Measurements from ENCODE around the gene EDDM3A. TPM values are rescaled to one million over a fixed set of nuclear protein-coding genes. Genes with fewer than 3 reads are reported as not detected.
"Not testable (repeated sequence)": the region's sequence is repeated elsewhere in the genome, so short reads cannot be mapped to it uniquely, and the experiment has no call there.

EDDM3A gene
- total RNA-seq, 1 donor from 2014 or later: not detected

- DNase-seq (ENCODE audit: low spot score): no peak
Measured at GRCh38 chr14:20732979-20733635, 12.6 kb upstream of the EDDM3A start.

GRCh38 chr14:20733684-20734429 is 11.8 kb upstream of the EDDM3A start:
- DNase-seq (ENCODE audit: low spot score): no peak

- DNase-seq (ENCODE audit: low spot score): no peak
Measured at GRCh38 chr14:20734430-20734806, 11.3 kb upstream of the EDDM3A start.

- not testable (repeated sequence) for DNase-seq (ENCODE audit: low spot score)
Measured at GRCh38 chr14:20738292-20738691, 7.4 kb upstream of the EDDM3A start.

GRCh38 chr14:20742132-20742531 is 3.6 kb upstream of the EDDM3A start:
- DNase-seq (ENCODE audit: low spot score): no peak

GRCh38 chr14:20743556-20743955 is 2.1 kb upstream of the EDDM3A start:
- no peak for DNase-seq (ENCODE audit: low spot score)

- DNase-seq (ENCODE audit: low spot score): no peak
Measured at GRCh38 chr14:20746566-20746965, 879 bp downstream of the EDDM3A start.

- no peak for DNase-seq (ENCODE audit: low spot score)
Measured at GRCh38 chr14:20748439-20748838, 2.8 kb downstream of the EDDM3A start.

- DNase-seq (ENCODE audit: low spot score): no peak
Measured at GRCh38 chr14:20750194-20750593, 4.5 kb downstream of the EDDM3A start.

- no peak for DNase-seq (ENCODE audit: low spot score)
Measured at GRCh38 chr14:20751963-20752562, 6.4 kb downstream of the EDDM3A start.

- DNase-seq (ENCODE audit: low spot score): no peak
Measured at GRCh38 chr14:20754308-20754707, 8.6 kb downstream of the EDDM3A start.

GRCh38 chr14:20755037-20755436 is 9.3 kb downstream of the EDDM3A start:
- no peak for DNase-seq (ENCODE audit: low spot score)

GRCh38 chr14:20757965-20758364 is 12.3 kb downstream of the EDDM3A start:
- DNase-seq (ENCODE audit: low spot score): no peak

- DNase-seq (ENCODE audit: low spot score): not testable (repeated sequence)
Measured at GRCh38 chr14:20759465-20759864, 13.8 kb downstream of the EDDM3A start.

- no peak for DNase-seq (ENCODE audit: low spot score)
Measured at GRCh38 chr14:20760950-20761349, 15.3 kb downstream of the EDDM3A start.

GRCh38 chr14:20768593-20768892 is 22.9 kb downstream of the EDDM3A start:
- no peak for DNase-seq (ENCODE audit: low spot score)

GRCh38 chr14:20769421-20769820 is 23.7 kb downstream of the EDDM3A start:
- DNase-seq (ENCODE audit: low spot score): no peak

- DNase-seq (ENCODE audit: low spot score): no peak
Measured at GRCh38 chr14:20772650-20773049, 27.0 kb downstream of the EDDM3A start.

- no peak for DNase-seq (ENCODE audit: low spot score)
Measured at GRCh38 chr14:20774258-20774824, 28.7 kb downstream of the EDDM3A start.

GRCh38 chr14:20775043-20775442 is 29.4 kb downstream of the EDDM3A start:
- no peak for DNase-seq (ENCODE audit: low spot score)

GRCh38 chr14:20775901-20776300 is 30.2 kb downstream of the EDDM3A start:
- no peak for DNase-seq (ENCODE audit: low spot score)

- no peak for DNase-seq (ENCODE audit: low spot score)
Measured at GRCh38 chr14:20781803-20782202, 36.1 kb downstream of the EDDM3A start.

Data from mesenteric fat pad (tissue), 1 donor.